ENCODE measurements around the gene CHD9. TPM values are rescaled to one million over a fixed set of nuclear protein-coding genes. Genes with fewer than 3 reads are reported as not detected.

CHD9 gene
- total and polyA plus RNA-seq, 7 donors: 13.8 to 88.5 (median 55.5) TPM

DNA sequence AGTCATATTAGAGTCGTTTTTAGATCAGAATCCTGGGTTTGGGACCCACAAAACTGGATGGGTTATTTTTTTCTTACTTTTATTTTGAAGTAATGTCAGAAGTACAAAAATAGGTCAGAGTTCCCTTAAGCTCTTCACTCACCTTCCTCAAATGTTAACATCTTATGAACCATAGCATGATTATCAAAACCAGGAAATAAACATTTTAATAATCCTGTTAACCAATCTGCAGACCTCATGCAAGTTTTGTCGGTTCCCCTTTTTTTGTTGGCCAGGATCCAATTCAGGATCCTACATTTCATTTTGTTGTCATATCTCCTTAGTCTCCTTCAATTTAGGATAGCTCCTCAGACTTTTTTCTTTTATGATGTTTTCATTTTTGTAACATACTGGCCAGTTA is 162.0 kb downstream of the CHD9 start:
- H3K4me3 ChIP-seq: no peak overlapping the region
- H3K36me3 ChIP-seq: no peaks in the 10 kb centered on the region
- DNase-seq: no peak
- TF ChIP-seq, protein P1, sequence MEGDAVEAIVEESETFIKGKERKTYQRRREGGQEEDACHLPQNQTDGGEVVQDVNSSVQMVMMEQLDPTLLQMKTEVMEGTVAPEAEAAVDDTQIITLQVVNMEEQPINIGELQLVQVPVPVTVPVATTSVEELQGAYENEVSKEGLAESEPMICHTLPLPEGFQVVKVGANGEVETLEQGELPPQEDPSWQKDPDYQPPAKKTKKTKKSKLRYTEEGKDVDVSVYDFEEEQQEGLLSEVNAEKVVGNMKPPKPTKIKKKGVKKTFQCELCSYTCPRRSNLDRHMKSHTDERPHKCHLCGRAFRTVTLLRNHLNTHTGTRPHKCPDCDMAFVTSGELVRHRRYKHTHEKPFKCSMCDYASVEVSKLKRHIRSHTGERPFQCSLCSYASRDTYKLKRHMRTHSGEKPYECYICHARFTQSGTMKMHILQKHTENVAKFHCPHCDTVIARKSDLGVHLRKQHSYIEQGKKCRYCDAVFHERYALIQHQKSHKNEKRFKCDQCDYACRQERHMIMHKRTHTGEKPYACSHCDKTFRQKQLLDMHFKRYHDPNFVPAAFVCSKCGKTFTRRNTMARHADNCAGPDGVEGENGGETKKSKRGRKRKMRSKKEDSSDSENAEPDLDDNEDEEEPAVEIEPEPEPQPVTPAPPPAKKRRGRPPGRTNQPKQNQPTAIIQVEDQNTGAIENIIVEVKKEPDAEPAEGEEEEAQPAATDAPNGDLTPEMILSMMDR (IDR thresholded peaks at IDR 0.05): no peak
- TF ChIP-seq EP300 (IDR thresholded peaks at IDR 0.05): no peak
- TF ChIP-seq POLR2AphosphoS5 (IDR thresholded peaks at IDR 0.05): no peak
- TF ChIP-seq POLR2A (IDR thresholded peaks at IDR 0.05): no peak
- 42% methylated on average over 2 of the region's 2 CpGs for WGBS, 2 donors
- intact Hi-C loops (cut with DNase I): no loop called here
- no peaks in the 10 kb centered on the region for H3K27me3 ChIP-seq
- no peak overlapping the region for H3K27ac ChIP-seq
- H3K4me1 ChIP-seq: peaks cover 0 to 85% (median 50%) of the 10 kb centered on the region in 4 donors
- no peaks in the 10 kb centered on the region for H3K9me3 ChIP-seq

DNA sequence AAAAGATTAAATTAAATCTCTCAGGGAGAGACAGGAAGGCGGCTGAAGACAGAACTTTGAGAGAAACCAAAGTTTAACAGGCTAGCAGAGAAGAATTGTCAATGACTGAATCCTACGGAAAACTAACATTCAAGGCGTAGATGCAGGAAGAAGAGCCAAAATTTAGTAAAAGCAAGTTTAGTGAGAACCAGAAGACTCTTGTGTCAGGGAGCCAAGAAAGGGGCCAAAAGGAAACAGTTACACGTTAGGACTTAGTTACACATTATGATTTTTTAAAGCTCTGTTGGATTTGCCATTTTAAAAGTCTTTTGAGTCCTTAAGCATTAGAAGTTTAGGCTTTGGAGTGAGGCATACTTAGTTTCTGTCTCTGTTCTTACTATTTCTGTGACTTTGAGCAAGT is 164.6 kb downstream of the CHD9 start:
- Histone ChIP-seq H3K4me3 (no peak overlapping the region), H3K27ac (peak overlapping the region; percentile 23 to 65 (median 56)), H3K27me3 (no peaks in the 10 kb centered on the region), H3K9me3 (no peaks in the 10 kb centered on the region), H3K36me3 (peaks cover 0 to 23% (median 0%) of the 10 kb centered on the region in 4 donors), H3K4me1 (peaks cover 0 to 59% (median 32%) of the 10 kb centered on the region in 4 donors)
- no peak for DNase-seq
- WGBS, 2 donors: 70 to 82% methylated on average over 4 of the region's 4 CpGs
- intact Hi-C loops (cut with DNase I): no loop called here
- no peak for TF ChIP-seq POLR2A (IDR thresholded peaks at IDR 0.05)
- TF ChIP-seq EP300 (IDR thresholded peaks at IDR 0.05): no peak
- TF ChIP-seq POLR2AphosphoS5 (IDR thresholded peaks at IDR 0.05): no peak
- TF ChIP-seq, protein P1 (IDR thresholded peaks at IDR 0.05): no peak

DNA sequence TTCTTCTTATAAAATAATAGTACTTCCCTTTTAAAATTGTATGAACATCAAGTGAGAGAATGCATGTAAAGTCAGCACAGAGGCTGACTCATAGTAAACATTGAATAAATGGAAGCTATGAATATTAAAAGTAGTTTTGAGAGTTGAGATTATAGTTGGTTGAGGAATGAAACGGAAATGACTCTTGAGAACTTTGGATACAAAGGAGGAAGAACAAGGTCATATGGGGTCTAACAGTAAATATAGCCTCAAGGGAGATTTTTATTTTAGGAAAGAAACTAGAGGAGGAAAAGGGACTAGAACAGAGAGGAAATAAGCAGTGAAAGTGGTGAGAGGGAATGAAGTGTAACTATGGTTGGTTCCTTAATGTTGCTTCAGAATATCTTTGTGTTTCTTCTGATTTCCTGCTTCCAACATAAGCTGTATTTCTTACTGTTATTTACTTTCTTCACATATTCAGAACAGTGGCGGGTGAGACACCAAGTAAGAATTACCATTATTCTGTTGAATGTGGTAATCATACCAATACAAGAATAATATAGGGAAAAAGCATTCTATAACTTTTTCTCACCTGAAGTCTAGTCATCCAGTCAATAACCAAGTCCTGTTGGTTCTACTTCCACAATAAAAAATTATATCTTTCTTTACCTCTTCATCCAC is 165.1 kb downstream of the CHD9 start:
- Histone ChIP-seq H3K27me3 (no peaks in the 10 kb centered on the region), H3K36me3 (peaks cover 0 to 29% (median 0%) of the 10 kb centered on the region in 4 donors), H3K4me3 (no peak overlapping the region), H3K4me1 (peaks cover 0 to 57% (median 31%) of the 10 kb centered on the region in 4 donors), H3K27ac (peak overlapping the region; percentile 23 to 65 (median 56)), H3K9me3 (no peaks in the 10 kb centered on the region)
- intact Hi-C loops (cut with DNase I): no loop called here
- WGBS, 2 donors: 46 to 63% methylated on average over 2 of the region's 2 CpGs
- DNase-seq: no peak
- TF ChIP-seq, protein P1 (IDR thresholded peaks at IDR 0.05): no peak
- TF ChIP-seq POLR2A (IDR thresholded peaks at IDR 0.05): no peak
- no peak for TF ChIP-seq EP300 (IDR thresholded peaks at IDR 0.05)
- TF ChIP-seq POLR2AphosphoS5 (IDR thresholded peaks at IDR 0.05): no peak

DNA sequence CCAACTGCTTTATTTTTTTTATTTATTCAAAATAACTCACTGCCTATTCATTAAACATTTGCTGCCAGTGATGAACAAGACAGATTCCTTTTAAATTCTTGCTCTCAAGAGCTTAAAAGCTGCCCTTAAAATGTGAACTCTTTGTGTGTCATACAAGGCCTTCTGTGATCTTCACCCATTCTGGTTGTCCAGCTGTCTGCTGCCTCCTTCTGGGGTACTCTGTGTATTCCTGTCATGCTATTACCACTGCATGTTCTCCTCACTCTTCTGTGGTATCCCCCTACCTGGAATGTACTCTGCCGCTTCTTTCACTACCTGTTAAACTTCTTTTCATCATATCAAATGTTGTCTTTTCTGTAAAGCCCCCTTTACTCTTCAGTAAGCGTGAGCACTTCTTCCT is 165.8 kb downstream of the CHD9 start:
- H3K27me3 ChIP-seq: no peaks in the 10 kb centered on the region
- intact Hi-C loops (cut with DNase I): no loop called here
- TF ChIP-seq, protein P1 (IDR thresholded peaks at IDR 0.05): peak in 1 of 4 experiments; percentile 17
- TF ChIP-seq POLR2A (IDR thresholded peaks at IDR 0.05): no peak
- DNase-seq: no peak
- H3K9me3 ChIP-seq: no peaks in the 10 kb centered on the region
- WGBS, 2 donors: 76 to 95% methylated on average over 2 of the region's 2 CpGs
- H3K4me1 ChIP-seq: peaks cover 0 to 53% (median 27%) of the 10 kb centered on the region in 4 donors
- H3K36me3 ChIP-seq: peaks cover 0 to 31% (median 0%) of the 10 kb centered on the region in 4 donors
- no peak overlapping the region for H3K4me3 ChIP-seq
- H3K27ac ChIP-seq: peak overlapping the region in 3 of 4 donors; percentile 50 to 65 (median 61)

Measured in sigmoid colon (tissue), 7 donors.